Uterus (tissue), 2 donors: ENCODE data around the gene HIRA.

Experiments used
- CTCF ChIP-seq, 4 experiments: fragments of 200-600 bp in 2 of 4; fragments of 450-650 bp in 2 of 4; sonication (generic) in 2 of 4; IDR thresholded peaks; one replicate each; pipeline ENCODE4 v1.5.1; 2016 to 2019; ENCODE audit warnings: antibody characterized with exemption in 4 of 4, mild to moderate bottlenecking in 2 of 4, moderate library complexity in 1 of 4
- POLR2A ChIP-seq, 2 donors: fragments of 450-650 bp; IDR thresholded peaks; one replicate each; pipeline ENCODE4 v1.6.1; 2016; ENCODE audit warnings: antibody characterized with exemption in 2 of 2, mild to moderate bottlenecking in 1 of 2, moderate library complexity in 1 of 2

- TF ChIP-seq CTCF (IDR thresholded peaks at IDR 0.05) (no peak), POLR2A (IDR thresholded peaks at IDR 0.05) (no peak)
These were observed 10.6 kb upstream of the HIRA start for GRCh38 chr22:19442166-19442565.
